WTC11 (cell line): ENCODE results near the gene NKD1.
"Not testable (repeated sequence)": the region's sequence is repeated elsewhere in the genome, so short reads cannot be mapped to it uniquely, and the experiment has no call there.

Experiments
- HMGA2 ChIP-seq: fragments of 250-450 bp; sonication (Bioruptor Pico); IDR thresholded peaks from 2 replicates; pipeline ENCODE4 v1.4.0; 2021; ENCODE audit warnings: mild to moderate bottlenecking, moderate library complexity
- ZNF219 ChIP-seq: sonication (generic); formaldehyde crosslinking; IDR thresholded peaks from 2 replicates; pipeline ENCODE4 v1.8.0; 2023; ENCODE audit warnings: missing genetic modification reagents, mild to moderate bottlenecking, borderline replicate concordance
- ZNF232 ChIP-seq: sonication (generic); formaldehyde crosslinking; IDR thresholded peaks from 2 replicates; pipeline ENCODE4 v1.8.0; 2022; ENCODE audit warnings: mild to moderate bottlenecking, missing genetic modification reagents
- TF ChIP-seq, protein P1 (sequence below): sonication (generic); formaldehyde crosslinking; IDR thresholded peaks from 2 replicates; pipeline ENCODE4 v1.8.1; 2023; ENCODE audit warnings: mild to moderate bottlenecking, moderate library complexity, missing genetic modification reagents
- TF ChIP-seq, protein P2 (sequence below): fragments of 250-450 bp; sonication (Bioruptor Pico); IDR thresholded peaks from 2 replicates; pipeline ENCODE4 v1.9.0; 2021; ENCODE audit warnings: mild to moderate bottlenecking
- TF ChIP-seq, protein P3 (sequence below): sonication (generic); formaldehyde crosslinking; IDR thresholded peaks from 2 replicates; pipeline ENCODE4 v1.8.0; 2022; ENCODE audit warnings: mild to moderate bottlenecking, missing genetic modification reagents
- TF ChIP-seq, protein P4 (sequence below): sonication (generic); formaldehyde crosslinking; conservative IDR thresholded peaks from 2 replicates; pipeline ENCODE4 v1.8.1; 2022; ENCODE audit warnings: mild to moderate bottlenecking, missing genetic modification reagents
- TF ChIP-seq, protein P5 (sequence below): fragments of 200-600 bp; IDR thresholded peaks from 2 replicates; pipeline ENCODE4 v1.8.0; 2022; ENCODE audit warnings: antibody characterized with exemption

DNA sequence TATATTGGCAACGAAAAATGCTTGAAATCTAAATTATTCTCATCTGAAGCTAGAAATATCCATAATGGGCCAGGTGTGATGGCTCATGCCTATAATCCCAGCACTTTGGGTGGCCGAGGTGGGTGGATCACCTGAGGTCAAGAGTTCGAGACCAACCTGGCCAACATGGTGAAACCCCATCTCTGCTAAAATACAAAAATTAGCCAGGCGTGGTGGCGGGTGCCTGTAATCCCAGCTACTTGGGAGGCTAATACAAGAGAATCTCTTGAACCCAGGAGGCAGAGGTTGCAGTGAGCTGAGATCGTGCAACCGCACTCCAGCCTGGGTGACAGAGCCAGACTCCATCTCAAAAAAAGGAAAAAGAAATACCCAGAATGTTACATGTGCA lies 11.9 kb upstream of the NKD1 start:
- not testable (repeated sequence) for TF ChIP-seq ZNF232; ZNF219 (CRISPR knock-in tag); HMGA2 (CRISPR knock-in tag)
- TF ChIP-seq, protein P1, sequence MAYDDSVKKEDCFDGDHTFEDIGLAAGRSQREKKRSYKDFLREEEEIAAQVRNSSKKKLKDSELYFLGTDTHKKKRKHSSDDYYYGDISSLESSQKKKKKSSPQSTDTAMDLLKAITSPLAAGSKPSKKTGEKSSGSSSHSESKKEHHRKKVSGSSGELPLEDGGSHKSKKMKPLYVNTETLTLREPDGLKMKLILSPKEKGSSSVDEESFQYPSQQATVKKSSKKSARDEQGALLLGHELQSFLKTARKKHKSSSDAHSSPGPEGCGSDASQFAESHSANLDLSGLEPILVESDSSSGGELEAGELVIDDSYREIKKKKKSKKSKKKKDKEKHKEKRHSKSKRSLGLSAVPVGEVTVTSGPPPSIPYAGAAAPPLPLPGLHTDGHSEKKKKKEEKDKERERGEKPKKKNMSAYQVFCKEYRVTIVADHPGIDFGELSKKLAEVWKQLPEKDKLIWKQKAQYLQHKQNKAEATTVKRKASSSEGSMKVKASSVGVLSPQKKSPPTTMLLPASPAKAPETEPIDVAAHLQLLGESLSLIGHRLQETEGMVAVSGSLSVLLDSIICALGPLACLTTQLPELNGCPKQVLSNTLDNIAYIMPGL (CRISPR knock-in tag): not testable (repeated sequence)
- TF ChIP-seq, protein P2, sequence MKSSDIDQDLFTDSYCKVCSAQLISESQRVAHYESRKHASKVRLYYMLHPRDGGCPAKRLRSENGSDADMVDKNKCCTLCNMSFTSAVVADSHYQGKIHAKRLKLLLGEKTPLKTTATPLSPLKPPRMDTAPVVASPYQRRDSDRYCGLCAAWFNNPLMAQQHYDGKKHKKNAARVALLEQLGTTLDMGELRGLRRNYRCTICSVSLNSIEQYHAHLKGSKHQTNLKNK (CRISPR knock-in tag): not testable (repeated sequence)
- TF ChIP-seq, protein P3, sequence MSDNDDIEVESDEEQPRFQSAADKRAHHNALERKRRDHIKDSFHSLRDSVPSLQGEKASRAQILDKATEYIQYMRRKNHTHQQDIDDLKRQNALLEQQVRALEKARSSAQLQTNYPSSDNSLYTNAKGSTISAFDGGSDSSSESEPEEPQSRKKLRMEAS (CRISPR knock-in tag): not testable (repeated sequence)
- TF ChIP-seq, protein P4, sequence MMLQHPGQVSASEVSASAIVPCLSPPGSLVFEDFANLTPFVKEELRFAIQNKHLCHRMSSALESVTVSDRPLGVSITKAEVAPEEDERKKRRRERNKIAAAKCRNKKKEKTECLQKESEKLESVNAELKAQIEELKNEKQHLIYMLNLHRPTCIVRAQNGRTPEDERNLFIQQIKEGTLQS: not testable (repeated sequence)
- TF ChIP-seq, protein P5, sequence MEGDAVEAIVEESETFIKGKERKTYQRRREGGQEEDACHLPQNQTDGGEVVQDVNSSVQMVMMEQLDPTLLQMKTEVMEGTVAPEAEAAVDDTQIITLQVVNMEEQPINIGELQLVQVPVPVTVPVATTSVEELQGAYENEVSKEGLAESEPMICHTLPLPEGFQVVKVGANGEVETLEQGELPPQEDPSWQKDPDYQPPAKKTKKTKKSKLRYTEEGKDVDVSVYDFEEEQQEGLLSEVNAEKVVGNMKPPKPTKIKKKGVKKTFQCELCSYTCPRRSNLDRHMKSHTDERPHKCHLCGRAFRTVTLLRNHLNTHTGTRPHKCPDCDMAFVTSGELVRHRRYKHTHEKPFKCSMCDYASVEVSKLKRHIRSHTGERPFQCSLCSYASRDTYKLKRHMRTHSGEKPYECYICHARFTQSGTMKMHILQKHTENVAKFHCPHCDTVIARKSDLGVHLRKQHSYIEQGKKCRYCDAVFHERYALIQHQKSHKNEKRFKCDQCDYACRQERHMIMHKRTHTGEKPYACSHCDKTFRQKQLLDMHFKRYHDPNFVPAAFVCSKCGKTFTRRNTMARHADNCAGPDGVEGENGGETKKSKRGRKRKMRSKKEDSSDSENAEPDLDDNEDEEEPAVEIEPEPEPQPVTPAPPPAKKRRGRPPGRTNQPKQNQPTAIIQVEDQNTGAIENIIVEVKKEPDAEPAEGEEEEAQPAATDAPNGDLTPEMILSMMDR: not testable (repeated sequence)
